ENCODE results near the gene CORIN.

DNA sequence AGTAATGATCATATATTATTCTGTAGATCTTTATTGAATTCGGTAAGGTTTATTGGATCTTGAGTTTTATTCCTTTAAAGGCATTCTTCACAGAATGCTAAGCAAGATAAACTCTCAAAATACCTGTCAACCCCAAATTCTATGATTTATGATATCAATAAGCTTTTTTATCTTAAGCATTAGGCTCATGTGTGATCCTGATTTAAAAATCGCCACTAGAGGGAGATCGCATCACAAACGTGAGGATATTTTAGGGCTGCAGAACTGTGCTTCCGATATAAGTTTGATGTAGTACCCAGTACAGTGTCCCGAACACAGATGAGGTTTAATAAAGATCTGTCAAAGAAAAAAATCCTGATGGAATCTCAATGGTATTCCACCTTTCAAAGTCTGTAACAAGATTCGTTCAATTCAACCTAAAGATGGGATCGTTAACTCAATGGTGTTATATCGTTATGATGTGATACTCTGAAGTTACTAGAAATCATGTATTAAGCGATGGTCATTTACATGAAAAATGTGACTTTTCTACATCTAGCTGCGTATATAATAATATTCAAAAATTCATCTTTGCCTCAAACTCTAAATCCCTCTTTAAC lies 169.0 kb downstream of the CORIN start:
- TF ChIP-seq, protein P1, sequence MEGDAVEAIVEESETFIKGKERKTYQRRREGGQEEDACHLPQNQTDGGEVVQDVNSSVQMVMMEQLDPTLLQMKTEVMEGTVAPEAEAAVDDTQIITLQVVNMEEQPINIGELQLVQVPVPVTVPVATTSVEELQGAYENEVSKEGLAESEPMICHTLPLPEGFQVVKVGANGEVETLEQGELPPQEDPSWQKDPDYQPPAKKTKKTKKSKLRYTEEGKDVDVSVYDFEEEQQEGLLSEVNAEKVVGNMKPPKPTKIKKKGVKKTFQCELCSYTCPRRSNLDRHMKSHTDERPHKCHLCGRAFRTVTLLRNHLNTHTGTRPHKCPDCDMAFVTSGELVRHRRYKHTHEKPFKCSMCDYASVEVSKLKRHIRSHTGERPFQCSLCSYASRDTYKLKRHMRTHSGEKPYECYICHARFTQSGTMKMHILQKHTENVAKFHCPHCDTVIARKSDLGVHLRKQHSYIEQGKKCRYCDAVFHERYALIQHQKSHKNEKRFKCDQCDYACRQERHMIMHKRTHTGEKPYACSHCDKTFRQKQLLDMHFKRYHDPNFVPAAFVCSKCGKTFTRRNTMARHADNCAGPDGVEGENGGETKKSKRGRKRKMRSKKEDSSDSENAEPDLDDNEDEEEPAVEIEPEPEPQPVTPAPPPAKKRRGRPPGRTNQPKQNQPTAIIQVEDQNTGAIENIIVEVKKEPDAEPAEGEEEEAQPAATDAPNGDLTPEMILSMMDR (optimal IDR thresholded peaks at IDR 0.05 in 1 of 3, IDR thresholded peaks at IDR 0.05 in 1 of 3, conservative IDR thresholded peaks at IDR 0.05 in 1 of 3; ENCODE audit: extremely low read depth in 1 of 3, insufficient read depth in 2 of 3, low read length in 3 of 3) = peak; percentile 48 to 58 (median 54)
- no peak for TF ChIP-seq EZH2 (IDR thresholded peaks at IDR 0.05; ENCODE audit: low read length)

Measured in keratinocyte (primary cell).